K562 (cell line): ENCODE measurements around the gene TOMM70. TPM values are rescaled to one million over a fixed set of nuclear protein-coding genes. Genes with fewer than 3 reads are reported as not detected.

Experiments
- ATAC-seq: fragments of 200-7000 bp; cut with Tn5 transposase; 3 replicates; pipeline ENCODE4 v1.9.1; 2020; ENCODE audit warnings: moderate library complexity
- BruUV-seq: library from RNA; stranded (reverse); fragments of 400-500 nt; replicated peaks from 2 replicates; lab custom pipeline; 2021; lab: Mats Ljungman, UMichigan
- CTCF ChIA-PET: fragments of 300-600 bp; formaldehyde crosslinking; extraction: SDS; loops from one replicate; lab custom pipeline; 2021; ENCODE audit warnings: low intra/inter-chr PET ratio; lab: Yijun Ruan, JAX
- POLR2A ChIA-PET: fragments of 300-600, 350-650 bp; sonication (Branson Sonifier 250); formaldehyde crosslinking; extraction: SDS; loops from one replicate; lab custom pipeline; 2021; ENCODE audit warnings: antibody characterized with exemption, inconsistent platforms; lab: Yijun Ruan, JAX
- DNase-seq, 4 experiments: peaks; one replicate each; pipeline versions ENCODE4 v3.0.0 to v3.0.0-alpha.2; 2011 to 2018; ENCODE audit warnings: low spot score in 3 of 4, mixed read lengths in 3 of 4; ENCODE audit errors: extremely low read depth in 1 of 4
- FAIRE-seq: peaks from 2 replicates; lab custom pipeline; 2011; peaks lifted over from hg19 to GRCh38; lab: Jason Lieb, UNC
- H2AFZ ChIP-seq: 2 replicates; pipeline ENCODE4 v1.6.0; 2011; ENCODE audit warnings: low read depth, low read length, control low read depth, inconsistent platforms
- H3K27ac ChIP-seq: fragments of 200-600 bp; 3 replicates; pipeline ENCODE4 v1.8.0; 2011; ENCODE audit warnings: low read depth, mild to moderate bottlenecking, control low read depth, inconsistent platforms, low read length, moderate library complexity, mixed read lengths; ENCODE audit errors: extremely low read depth
- H3K27me3 ChIP-seq, 2 experiments: fragments of 300-600 bp in 1 of 2; 2 replicates in 1 of 2; 3 replicates in 1 of 2; pipeline versions ENCODE4 v1.6.0 to v1.8.0; 2011; ENCODE audit warnings: inconsistent platforms in 2 of 2, low read length in 2 of 2, mild to moderate bottlenecking in 1 of 2, mixed read lengths in 1 of 2, moderate library complexity in 1 of 2; ENCODE audit not compliant: control insufficient read depth in 2 of 2, insufficient read depth in 2 of 2
- H3K36me3 ChIP-seq: fragments of 300-600 bp; 3 replicates; pipeline ENCODE4 v1.8.0; 2011; ENCODE audit warnings: mild to moderate bottlenecking, low read length, inconsistent platforms; ENCODE audit not compliant: control insufficient read depth, insufficient read depth
- H3K4me1 ChIP-seq, 2 experiments: fragments of 200-600 bp in 1 of 2; replicated peaks in 1 of 2; 2 replicates in 1 of 2; 3 replicates in 1 of 2; pipeline versions ENCODE4 v1.5.1 to v1.8.0; 2011; ENCODE audit warnings: inconsistent platforms in 2 of 2, low read length in 2 of 2, mild to moderate bottlenecking in 1 of 2, mixed read lengths in 1 of 2, moderate library complexity in 1 of 2; ENCODE audit not compliant: control insufficient read depth in 2 of 2, insufficient read depth in 2 of 2
- H3K4me2 ChIP-seq: 2 replicates; pipeline ENCODE4 v1.6.1; 2011; ENCODE audit warnings: low read length, control low read depth, inconsistent platforms, mixed read lengths; ENCODE audit not compliant: insufficient read depth
- H3K4me3 ChIP-seq: fragments of 200-600 bp; sonication (generic), shearing (Covaris generic); 2 replicates; pipeline ENCODE4 v1.5.1; 2016; ENCODE audit warnings: control low read depth, inconsistent platforms
- H3K79me2 ChIP-seq: fragments of 200-600 bp; 3 replicates; pipeline ENCODE4 v1.8.0; 2011; ENCODE audit warnings: low read length, inconsistent platforms; ENCODE audit not compliant: control insufficient read depth, insufficient read depth
- H3K9ac ChIP-seq, 2 experiments: 2 replicates each; pipeline versions ENCODE4 v1.6.0 to v1.6.1; 2011; ENCODE audit warnings: low read depth in 2 of 2, low read length in 2 of 2, control low read depth in 1 of 2, inconsistent platforms in 1 of 2, mild to moderate bottlenecking in 1 of 2, mixed read lengths in 1 of 2; ENCODE audit not compliant: insufficient read depth in 1 of 2
- H3K9me1 ChIP-seq: one replicate; pipeline ENCODE4 v1.6.0; 2011; ENCODE audit warnings: inconsistent platforms, mild to moderate bottlenecking, low read length, moderate library complexity; ENCODE audit not compliant: control insufficient read depth, insufficient read depth
- H3K9me3 ChIP-seq: replicated peaks from 2 replicates; pipeline ENCODE4 v1.5.1; 2011; ENCODE audit warnings: low read depth, low read length, inconsistent platforms; ENCODE audit not compliant: control insufficient read depth, insufficient read depth
- H4K20me1 ChIP-seq: replicated peaks from 2 replicates; pipeline ENCODE4 v1.6.1; 2011; ENCODE audit warnings: low read length, inconsistent platforms, mixed read lengths; ENCODE audit not compliant: control insufficient read depth, insufficient read depth
- BRF1 ChIP-seq: IDR thresholded peaks from 3 replicates; pipeline ENCODE4 v1.6.1; 2011; ENCODE audit warnings: borderline replicate concordance, mild to moderate bottlenecking; ENCODE audit not compliant: insufficient read length; ENCODE audit errors: extremely low read depth
- NFE2 ChIP-seq: IDR thresholded peaks from 2 replicates; pipeline ENCODE4 v1.6.1; 2014; ENCODE audit warnings: antibody characterized with exemption, low read depth
- TRIM28 ChIP-seq: fragments of 450-650 bp; IDR thresholded peaks from 2 replicates; pipeline ENCODE4 v1.6.1; 2017
- TSC22D4 ChIP-seq: fragments of 450-650 bp; IDR thresholded peaks from 2 replicates; pipeline ENCODE4 v1.6.1; 2016; ENCODE audit warnings: missing genetic modification characterization, missing biosample characterization, control low read depth
- ZNF124 ChIP-seq: sonication (generic); formaldehyde crosslinking; IDR thresholded peaks from 2 replicates; pipeline ENCODE4 v1.8.1; 2022; ENCODE audit warnings: missing genetic modification reagents
- ZNF133 ChIP-seq: fragments of 250-450 bp; sonication (Bioruptor Pico); IDR thresholded peaks from 2 replicates; pipeline ENCODE4 v1.4.0; 2020; ENCODE audit warnings: mild to moderate bottlenecking
- WGBS: fragments of 100-300 bp; shearing (Covaris generic); methylation state at CpG from one replicate; pipeline ENCODE4 v1.1.6; 2016; ENCODE audit warnings: low coverage, mixed read lengths; ENCODE audit not compliant: insufficient coverage; ENCODE audit errors: missing lambda C conversion rate; 5-methylcytosine and 5-hydroxymethylcytosine counted together
- in situ Hi-C: fragments of 300-500 bp; cut with MboI; formaldehyde crosslinking; loops from 4 replicates; pipeline ENCODE4 v1.15.0; 2018; ENCODE audit warnings: inconsistent platforms, mixed read lengths
- intact Hi-C: fragments of 100-400 bp; cut with micrococcal nuclease; formaldehyde crosslinking; loops from 2 replicates; pipeline ENCODE4 v1.14.2; 2022
- polyA plus RNA-seq, 8 experiments: library from polyadenylated mRNA; depleted of rRNA in 4 of 8; stranded (reverse) in 5 of 8; unstranded in 3 of 8; fragments of >200 nt; fragmentation: Nextera tagmentation in 2 of 8; fragmentation: Illumina TruSeq in 1 of 8; extraction: Ambion mirVana in 2 of 8; extraction: Trizol in 1 of 8; gene quantifications; 2 replicates each; pipeline versions ENCODE4 v1.2.1 to v1.2.3, GENCODE V29; 2011 to 2014; ENCODE audit warnings: inconsistent platforms in 1 of 8, missing spikeins in 1 of 8
- total RNA-seq, 7 experiments: library from RNA; depleted of rRNA in 6 of 7; stranded (reverse); fragments of >200 nt in 6 of 7; fragmentation: Illumina TruSeq in 2 of 7; extraction: Trizol in 2 of 7; gene quantifications; 2 replicates each; pipeline versions ENCODE4 v1.2.1 to v1.2.3, GENCODE V29; 2011 to 2021; ENCODE audit warnings: low replicate concordance in 1 of 7
- TF ChIP-seq, protein P1 (sequence below): sonication (generic); formaldehyde crosslinking; IDR thresholded peaks from 2 replicates; pipeline ENCODE4 v1.8.1; 2023; ENCODE audit warnings: mild to moderate bottlenecking, missing genetic modification reagents
- TF ChIP-seq, protein P2 (sequence below): IDR thresholded peaks from 2 replicates; pipeline ENCODE4 v1.6.1; 2011; ENCODE audit warnings: borderline replicate concordance, low read depth, mild to moderate bottlenecking, moderate library complexity, low read length; ENCODE audit not compliant: insufficient read depth, poor library complexity, severe bottlenecking
- TF ChIP-seq, protein P3 (sequence below): fragments of 450-650 bp; IDR thresholded peaks from 2 replicates; pipeline ENCODE4 v1.6.1; 2017; ENCODE audit warnings: antibody characterized with exemption
- TF ChIP-seq, protein P4 (sequence below): sonication (generic); formaldehyde crosslinking; IDR thresholded peaks from 2 replicates; pipeline ENCODE4 v1.8.0; 2022; ENCODE audit warnings: mild to moderate bottlenecking, missing genetic modification reagents, borderline replicate concordance

Gene TOMM70
- total and polyA plus RNA-seq, 9 of the 15 experiments (the other 6 are each of a cell fraction or from before 2014, with no cell fraction given), result 17.5 to 75.6 (median 54.9) TPM

- TF ChIP-seq, protein P1, sequence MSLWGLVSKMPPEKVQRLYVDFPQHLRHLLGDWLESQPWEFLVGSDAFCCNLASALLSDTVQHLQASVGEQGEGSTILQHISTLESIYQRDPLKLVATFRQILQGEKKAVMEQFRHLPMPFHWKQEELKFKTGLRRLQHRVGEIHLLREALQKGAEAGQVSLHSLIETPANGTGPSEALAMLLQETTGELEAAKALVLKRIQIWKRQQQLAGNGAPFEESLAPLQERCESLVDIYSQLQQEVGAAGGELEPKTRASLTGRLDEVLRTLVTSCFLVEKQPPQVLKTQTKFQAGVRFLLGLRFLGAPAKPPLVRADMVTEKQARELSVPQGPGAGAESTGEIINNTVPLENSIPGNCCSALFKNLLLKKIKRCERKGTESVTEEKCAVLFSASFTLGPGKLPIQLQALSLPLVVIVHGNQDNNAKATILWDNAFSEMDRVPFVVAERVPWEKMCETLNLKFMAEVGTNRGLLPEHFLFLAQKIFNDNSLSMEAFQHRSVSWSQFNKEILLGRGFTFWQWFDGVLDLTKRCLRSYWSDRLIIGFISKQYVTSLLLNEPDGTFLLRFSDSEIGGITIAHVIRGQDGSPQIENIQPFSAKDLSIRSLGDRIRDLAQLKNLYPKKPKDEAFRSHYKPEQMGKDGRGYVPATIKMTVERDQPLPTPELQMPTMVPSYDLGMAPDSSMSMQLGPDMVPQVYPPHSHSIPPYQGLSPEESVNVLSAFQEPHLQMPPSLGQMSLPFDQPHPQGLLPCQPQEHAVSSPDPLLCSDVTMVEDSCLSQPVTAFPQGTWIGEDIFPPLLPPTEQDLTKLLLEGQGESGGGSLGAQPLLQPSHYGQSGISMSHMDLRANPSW, result no peak
These were observed at the start of gene TOMM70, which contains the start of gene LNP1 (continued) for GRCh38 chr3:100400780-100401673.

DNA sequence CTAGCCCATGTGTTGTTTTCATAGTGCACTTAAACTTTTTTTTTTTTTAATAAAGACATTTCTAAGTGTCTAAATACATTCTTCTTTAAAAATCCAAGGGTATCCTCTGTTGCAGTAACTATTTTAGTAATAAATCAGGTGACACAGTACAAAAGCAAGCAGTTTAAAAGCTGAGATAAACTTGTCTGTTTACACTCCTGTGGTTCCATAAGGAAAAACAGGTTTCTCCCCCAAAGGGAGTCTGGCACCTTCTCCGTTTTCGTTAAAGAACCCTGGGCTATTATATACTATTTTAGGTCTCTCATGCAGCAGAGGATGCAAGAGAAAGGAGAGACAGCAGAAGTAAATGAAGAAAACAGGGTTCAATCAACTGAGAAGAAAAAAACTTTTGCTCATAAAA, 48.3 kb upstream of the TOMM70 start:
- H3K4me1 ChIP-seq, result no peaks in the 10 kb centered on the region
- H3K79me2 ChIP-seq, result no peaks in the 10 kb centered on the region
- H3K9me1 ChIP-seq, result no peaks in the 10 kb centered on the region
- no peaks in the 10 kb centered on the region for H3K9me3 ChIP-seq
- no peak overlapping the region for H2AFZ ChIP-seq
- H3K9ac ChIP-seq, result no peak overlapping the region
- intact Hi-C loops, result no loop called here
- H4K20me1 ChIP-seq, result no peaks in the 10 kb centered on the region
- in situ Hi-C loops, result no loop called here
- H3K4me2 ChIP-seq, result no peak overlapping the region
- H3K4me3 ChIP-seq, result no peak overlapping the region
- ATAC-seq (no peak), DNase-seq (no peak), FAIRE-seq (no peak)
- WGBS, result 31% methylated on average over 2 of the region's 2 CpGs
- CTCF ChIA-PET, result no interaction called here
- no peak overlapping the region for H3K27ac ChIP-seq
- BruUV-seq, result no TSS peak
- POLR2A ChIA-PET, result interaction anchor here (1.1 kb wide), 2 partner anchors 12 to 22 kb away, joined by 3 to 4 read pairs; no protein-coding TSS in a partner anchor
- H3K36me3 ChIP-seq, result no peaks in the 10 kb centered on the region
- no peaks in the 10 kb centered on the region for H3K27me3 ChIP-seq
- TF ChIP-seq, protein P2, sequence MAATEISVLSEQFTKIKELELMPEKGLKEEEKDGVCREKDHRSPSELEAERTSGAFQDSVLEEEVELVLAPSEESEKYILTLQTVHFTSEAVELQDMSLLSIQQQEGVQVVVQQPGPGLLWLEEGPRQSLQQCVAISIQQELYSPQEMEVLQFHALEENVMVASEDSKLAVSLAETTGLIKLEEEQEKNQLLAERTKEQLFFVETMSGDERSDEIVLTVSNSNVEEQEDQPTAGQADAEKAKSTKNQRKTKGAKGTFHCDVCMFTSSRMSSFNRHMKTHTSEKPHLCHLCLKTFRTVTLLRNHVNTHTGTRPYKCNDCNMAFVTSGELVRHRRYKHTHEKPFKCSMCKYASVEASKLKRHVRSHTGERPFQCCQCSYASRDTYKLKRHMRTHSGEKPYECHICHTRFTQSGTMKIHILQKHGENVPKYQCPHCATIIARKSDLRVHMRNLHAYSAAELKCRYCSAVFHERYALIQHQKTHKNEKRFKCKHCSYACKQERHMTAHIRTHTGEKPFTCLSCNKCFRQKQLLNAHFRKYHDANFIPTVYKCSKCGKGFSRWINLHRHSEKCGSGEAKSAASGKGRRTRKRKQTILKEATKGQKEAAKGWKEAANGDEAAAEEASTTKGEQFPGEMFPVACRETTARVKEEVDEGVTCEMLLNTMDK, result no peak
- TF ChIP-seq NFE2, result no peak
- TF ChIP-seq ZNF133, result no peak
- no peak for TF ChIP-seq TRIM28
- TF ChIP-seq, protein P3, sequence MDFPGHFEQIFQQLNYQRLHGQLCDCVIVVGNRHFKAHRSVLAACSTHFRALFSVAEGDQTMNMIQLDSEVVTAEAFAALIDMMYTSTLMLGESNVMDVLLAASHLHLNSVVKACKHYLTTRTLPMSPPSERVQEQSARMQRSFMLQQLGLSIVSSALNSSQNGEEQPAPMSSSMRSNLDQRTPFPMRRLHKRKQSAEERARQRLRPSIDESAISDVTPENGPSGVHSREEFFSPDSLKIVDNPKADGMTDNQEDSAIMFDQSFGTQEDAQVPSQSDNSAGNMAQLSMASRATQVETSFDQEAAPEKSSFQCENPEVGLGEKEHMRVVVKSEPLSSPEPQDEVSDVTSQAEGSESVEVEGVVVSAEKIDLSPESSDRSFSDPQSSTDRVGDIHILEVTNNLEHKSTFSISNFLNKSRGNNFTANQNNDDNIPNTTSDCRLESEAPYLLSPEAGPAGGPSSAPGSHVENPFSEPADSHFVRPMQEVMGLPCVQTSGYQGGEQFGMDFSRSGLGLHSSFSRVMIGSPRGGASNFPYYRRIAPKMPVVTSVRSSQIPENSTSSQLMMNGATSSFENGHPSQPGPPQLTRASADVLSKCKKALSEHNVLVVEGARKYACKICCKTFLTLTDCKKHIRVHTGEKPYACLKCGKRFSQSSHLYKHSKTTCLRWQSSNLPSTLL, result no peak
- TF ChIP-seq ZNF124 (CRISPR knock-in tag), result no peak
- no peak for TF ChIP-seq BRF1
- TF ChIP-seq, protein P4, sequence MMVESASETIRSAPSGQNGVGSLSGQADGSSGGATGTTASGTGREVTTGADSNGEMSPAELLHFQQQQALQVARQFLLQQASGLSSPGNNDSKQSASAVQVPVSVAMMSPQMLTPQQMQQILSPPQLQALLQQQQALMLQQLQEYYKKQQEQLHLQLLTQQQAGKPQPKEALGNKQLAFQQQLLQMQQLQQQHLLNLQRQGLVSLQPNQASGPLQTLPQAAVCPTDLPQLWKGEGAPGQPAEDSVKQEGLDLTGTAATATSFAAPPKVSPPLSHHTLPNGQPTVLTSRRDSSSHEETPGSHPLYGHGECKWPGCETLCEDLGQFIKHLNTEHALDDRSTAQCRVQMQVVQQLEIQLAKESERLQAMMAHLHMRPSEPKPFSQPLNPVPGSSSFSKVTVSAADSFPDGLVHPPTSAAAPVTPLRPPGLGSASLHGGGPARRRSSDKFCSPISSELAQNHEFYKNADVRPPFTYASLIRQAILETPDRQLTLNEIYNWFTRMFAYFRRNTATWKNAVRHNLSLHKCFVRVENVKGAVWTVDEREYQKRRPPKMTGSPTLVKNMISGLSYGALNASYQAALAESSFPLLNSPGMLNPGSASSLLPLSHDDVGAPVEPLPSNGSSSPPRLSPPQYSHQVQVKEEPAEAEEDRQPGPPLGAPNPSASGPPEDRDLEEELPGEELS (CRISPR knock-in tag), result no peak
- TF ChIP-seq TSC22D4 (tag), result no peak
